ENCODE measurements around the gene PPP1R12B.

Gene PPP1R12B

GRCh38 chr1:202561726-202562443, 213.4 kb downstream of the PPP1R12B start:
- no peak overlapping the region for H3K4me3 ChIP-seq (ENCODE audit: low read depth, low read length)
- no peak for TF ChIP-seq CTCF (IDR thresholded peaks at IDR 0.05; ENCODE audit: low read depth, low read length)

- no peak for TF ChIP-seq CTCF (IDR thresholded peaks at IDR 0.05; ENCODE audit: low read depth, low read length)
- no peak overlapping the region for H3K4me3 ChIP-seq (ENCODE audit: low read depth, low read length)
These were observed 214.1 kb downstream of the PPP1R12B start for GRCh38 chr1:202562444-202563060.

GRCh38 chr1:202563818-202564217, 215.3 kb downstream of the PPP1R12B start:
- TF ChIP-seq CTCF (IDR thresholded peaks at IDR 0.05; ENCODE audit: low read depth, low read length): no peak
- no peak overlapping the region for H3K4me3 ChIP-seq (ENCODE audit: low read depth, low read length)

- TF ChIP-seq CTCF (IDR thresholded peaks at IDR 0.05; ENCODE audit: low read depth, low read length): no peak
These were observed 216.5 kb downstream of the PPP1R12B start for GRCh38 chr1:202564958-202565495.

GRCh38 chr1:202565890-202566602, 217.5 kb downstream of the PPP1R12B start:
- TF ChIP-seq CTCF (IDR thresholded peaks at IDR 0.05; ENCODE audit: low read depth, low read length): no peak
- H3K4me3 ChIP-seq (ENCODE audit: low read depth, low read length): no peak overlapping the region

More at GRCh38 chr1:202564958-202565495, 216.5 kb downstream of the PPP1R12B start:
- no peak overlapping the region for H3K4me3 ChIP-seq (ENCODE audit: low read depth, low read length)

GRCh38 chr1:202567738-202568137, 219.2 kb downstream of the PPP1R12B start:
- no peak overlapping the region for H3K4me3 ChIP-seq (ENCODE audit: low read depth, low read length)
- no peak for TF ChIP-seq CTCF (IDR thresholded peaks at IDR 0.05; ENCODE audit: low read depth, low read length)
